Activated gamma-delta T cell treated with Interleukin-2 at 50 U/mL for 16 hours (primary cell): ENCODE data around the gene RASSF3.
"Not testable (repeated sequence)": the region's sequence is repeated elsewhere in the genome, so short reads cannot be mapped to it uniquely, and the experiment has no call there.

ENCODE experiments used
- DNase-seq: peaks from one replicate; pipeline ENCODE4 v3.0.0-alpha.2; 2020

RASSF3 gene

GRCh38 chr12:64600164-64600561 lies 10.1 kb upstream of the RASSF3 start:
- no peak for DNase-seq

GRCh38 chr12:64603183-64603841 lies 7.0 kb upstream of the RASSF3 start:
- no peak for DNase-seq

GRCh38 chr12:64608901-64609535 lies 1.3 kb upstream of the RASSF3 start:
- DNase-seq: peak; percentile 36

- no peak for DNase-seq
Observed at GRCh38 chr12:64609536-64610078, 688 bp upstream of the RASSF3 start.

GRCh38 chr12:64610660-64611340 lies 505 bp downstream of the RASSF3 start:
- peak; percentile 71 for DNase-seq

- peak; percentile 9 for DNase-seq
Observed at GRCh38 chr12:64611341-64612284, 1.3 kb downstream of the RASSF3 start.

GRCh38 chr12:64612843-64613242 lies 2.5 kb downstream of the RASSF3 start:
- no peak for DNase-seq

- not testable (repeated sequence) for DNase-seq
Observed at GRCh38 chr12:64613775-64614398, 3.6 kb downstream of the RASSF3 start.

GRCh38 chr12:64616201-64616600 lies 5.9 kb downstream of the RASSF3 start:
- no peak for DNase-seq

GRCh38 chr12:64618953-64619590 lies 8.8 kb downstream of the RASSF3 start:
- DNase-seq: no peak

GRCh38 chr12:64621257-64621942 lies 11.1 kb downstream of the RASSF3 start:
- DNase-seq: no peak

GRCh38 chr12:64624035-64624434 lies 13.7 kb downstream of the RASSF3 start:
- no peak for DNase-seq

GRCh38 chr12:64625243-64626077 lies 15.2 kb downstream of the RASSF3 start:
- no peak for DNase-seq

- not testable (repeated sequence) for DNase-seq
Observed at GRCh38 chr12:64626588-64626987, 16.3 kb downstream of the RASSF3 start.

- no peak for DNase-seq
Observed at GRCh38 chr12:64627771-64628170, 17.5 kb downstream of the RASSF3 start.

- no peak for DNase-seq
Observed at GRCh38 chr12:64631197-64631596, 20.9 kb downstream of the RASSF3 start.

- no peak for DNase-seq
Observed at GRCh38 chr12:64633011-64633939, 23.0 kb downstream of the RASSF3 start.

- peak; percentile 40 for DNase-seq
Observed at GRCh38 chr12:64633940-64634337, 23.6 kb downstream of the RASSF3 start.

GRCh38 chr12:64634508-64635092 lies 24.3 kb downstream of the RASSF3 start:
- no peak for DNase-seq
